CD4-positive, alpha-beta T cell treated with Interleukin-6 at 100 ng/mL for 8 hours (primary cell): ENCODE measurements around the gene GAA.

Experiments used
- DNase-seq: peaks from one replicate; pipeline ENCODE4 v3.0.0-alpha.2; 2020; ENCODE audit warnings: mixed read lengths, low spot score

The GAA gene

GRCh38 chr17:80104321-80104955 lies 3.1 kb downstream of the GAA start:
- DNase-seq: no peak

- DNase-seq: no peak
Observed at GRCh38 chr17:80104956-80105375, 3.6 kb downstream of the GAA start.

- DNase-seq: no peak
Observed at GRCh38 chr17:80105762-80106161, 4.4 kb downstream of the GAA start.

GRCh38 chr17:80106176-80106575 lies 4.8 kb downstream of the GAA start:
- no peak for DNase-seq

- no peak for DNase-seq
Observed at GRCh38 chr17:80106751-80107150, 5.4 kb downstream of the GAA start.

GRCh38 chr17:80107231-80108021 lies 6.0 kb downstream of the GAA start:
- DNase-seq: no peak

- DNase-seq: no peak
Observed at GRCh38 chr17:80108036-80108971, 6.9 kb downstream of the GAA start.

- no peak for DNase-seq
Observed at GRCh38 chr17:80109066-80109660, 7.8 kb downstream of the GAA start.

- no peak for DNase-seq
Observed at GRCh38 chr17:80109713-80110446, 8.5 kb downstream of the GAA start.

- DNase-seq: no peak
Observed at GRCh38 chr17:80110447-80110812, 9.0 kb downstream of the GAA start.

- DNase-seq: no peak
Observed at GRCh38 chr17:80110927-80111701, 9.7 kb downstream of the GAA start.

GRCh38 chr17:80111702-80112470 lies 10.5 kb downstream of the GAA start:
- DNase-seq: no peak

GRCh38 chr17:80112471-80113032 lies 11.2 kb downstream of the GAA start:
- DNase-seq: no peak

- DNase-seq: no peak
Observed at GRCh38 chr17:80113033-80113484, 11.7 kb downstream of the GAA start.

- DNase-seq: no peak
Observed at GRCh38 chr17:80114758-80115157, 13.4 kb downstream of the GAA start.

- DNase-seq: no peak
Observed at GRCh38 chr17:80115159-80115558, 13.8 kb downstream of the GAA start.

GRCh38 chr17:80116276-80116920 lies 15.0 kb downstream of the GAA start:
- no peak for DNase-seq

- no peak for DNase-seq
Observed at GRCh38 chr17:80116921-80117380, 15.6 kb downstream of the GAA start.
